GM21737 (cell line): Measurements from ENCODE around the gene PDK3.

Experiments used
- ATAC-seq: cut with Tn5 transposase; IDR thresholded peaks from one replicate; pipeline ENCODE4 v1.9.1; 2021; ENCODE audit warnings: mild to moderate bottlenecking, moderate library complexity; ENCODE audit not compliant: unreplicated experiment

Gene PDK3

GRCh38 chrX:24480400-24480865, 15.3 kb downstream of the PDK3 start:
- peak; percentile 37 for ATAC-seq

- no peak for ATAC-seq
Measured at GRCh38 chrX:24482823-24483415, 17.8 kb downstream of the PDK3 start.

DNA sequence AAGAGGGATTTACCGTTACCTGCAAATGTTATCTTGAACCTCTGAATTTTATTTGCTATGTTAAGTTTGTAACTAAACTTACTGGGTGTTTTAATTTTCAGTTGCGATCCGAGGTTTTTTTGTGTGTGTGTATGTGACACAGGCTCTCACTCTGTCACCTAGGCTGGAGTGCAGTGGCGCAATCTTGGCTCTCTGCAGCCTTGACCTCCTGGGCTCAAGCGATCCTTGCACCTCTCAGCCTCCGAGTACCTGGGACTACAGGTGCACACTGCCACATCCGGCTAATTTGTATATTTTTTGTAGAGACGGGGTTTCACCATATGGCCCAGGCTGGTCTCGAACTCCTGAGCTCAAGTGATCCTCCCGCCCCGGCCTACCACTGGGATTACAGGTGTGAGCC, 18.5 kb downstream of the PDK3 start:
- ATAC-seq: no peak

DNA sequence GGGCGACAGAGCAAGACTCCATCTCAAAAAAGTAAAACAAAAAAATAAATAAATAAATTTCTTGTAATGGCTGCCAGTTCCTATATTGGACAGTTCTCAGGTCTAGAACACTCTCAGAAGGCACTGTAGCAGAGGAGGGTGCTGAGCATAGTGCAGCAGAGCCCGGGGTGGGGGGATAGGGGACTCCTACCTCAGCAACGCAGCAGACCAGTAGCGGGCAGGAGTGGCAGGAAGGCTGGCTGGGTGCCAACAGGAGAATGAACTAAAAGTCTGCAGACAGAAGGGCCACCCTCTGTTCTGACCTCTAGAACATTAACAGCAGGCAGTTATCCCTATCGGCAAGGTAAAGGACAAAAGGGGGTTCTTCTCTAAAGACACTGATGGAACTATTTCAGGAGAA, 20.2 kb downstream of the PDK3 start:
- ATAC-seq: no peak

- no peak for ATAC-seq
Measured at GRCh38 chrX:24485976-24486680, 21.0 kb downstream of the PDK3 start.

DNA sequence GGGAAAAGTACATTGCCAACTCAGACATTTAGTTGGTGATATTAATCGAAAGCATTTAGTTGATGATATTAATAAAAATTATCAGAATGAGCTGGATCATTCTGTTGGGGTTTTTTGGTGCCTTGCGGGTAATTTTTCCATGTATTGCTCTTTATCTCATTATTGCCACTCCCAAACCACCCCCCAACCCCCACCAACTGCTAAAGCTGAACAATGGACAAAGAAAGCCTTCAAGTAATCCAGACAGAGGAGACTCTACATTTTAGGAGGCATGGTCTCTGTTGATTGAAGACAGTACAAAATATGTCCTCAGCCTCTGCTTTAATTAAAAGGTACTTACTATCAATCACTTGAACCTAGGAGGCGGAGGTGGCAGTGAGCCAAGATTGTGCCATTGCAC, 22.5 kb downstream of the PDK3 start:
- ATAC-seq: no peak

DNA sequence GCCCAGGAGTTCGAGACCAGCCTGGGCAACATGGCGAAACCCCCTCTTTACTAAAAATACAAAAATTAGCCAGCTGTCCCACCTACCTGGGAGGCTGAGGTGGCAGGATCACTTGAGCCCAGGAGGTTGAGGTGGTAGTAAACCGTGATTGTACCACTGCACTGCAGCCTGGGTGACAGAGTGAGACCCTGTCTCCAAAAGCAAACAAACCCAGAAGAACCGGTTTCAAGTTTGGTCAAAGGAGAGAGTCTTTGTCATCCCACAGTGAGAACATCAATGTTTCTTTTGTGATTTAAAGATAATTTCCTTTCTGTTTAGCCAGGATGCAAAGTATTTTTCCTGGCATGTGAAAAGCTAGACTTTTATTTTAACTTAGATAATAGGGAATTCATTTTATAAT, 26.7 kb downstream of the PDK3 start:
- no peak for ATAC-seq

- ATAC-seq: no peak
Measured at GRCh38 chrX:24493740-24494581, 28.9 kb downstream of the PDK3 start.

- ATAC-seq: no peak
Measured at GRCh38 chrX:24494647-24495075, 29.6 kb downstream of the PDK3 start.

DNA sequence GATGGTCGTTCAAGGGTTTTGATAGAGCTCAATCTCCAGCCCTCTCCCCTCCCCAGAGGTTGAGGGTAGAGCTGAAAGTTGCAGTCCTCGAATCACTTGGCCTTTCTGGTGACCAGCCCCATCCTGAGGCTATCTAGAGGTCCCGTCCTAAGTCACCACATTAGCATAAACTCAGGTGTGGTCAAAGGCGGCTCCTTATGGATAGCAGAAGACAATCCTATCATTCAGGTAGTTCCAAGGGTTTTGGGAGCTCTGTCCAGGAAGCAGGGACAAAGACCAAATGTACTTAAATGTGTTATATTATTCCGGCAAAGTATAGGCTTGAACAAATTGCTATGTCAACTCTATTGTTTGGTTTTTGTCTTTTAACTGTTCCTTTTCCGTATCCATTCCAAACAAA, 30.6 kb downstream of the PDK3 start:
- no peak for ATAC-seq

DNA sequence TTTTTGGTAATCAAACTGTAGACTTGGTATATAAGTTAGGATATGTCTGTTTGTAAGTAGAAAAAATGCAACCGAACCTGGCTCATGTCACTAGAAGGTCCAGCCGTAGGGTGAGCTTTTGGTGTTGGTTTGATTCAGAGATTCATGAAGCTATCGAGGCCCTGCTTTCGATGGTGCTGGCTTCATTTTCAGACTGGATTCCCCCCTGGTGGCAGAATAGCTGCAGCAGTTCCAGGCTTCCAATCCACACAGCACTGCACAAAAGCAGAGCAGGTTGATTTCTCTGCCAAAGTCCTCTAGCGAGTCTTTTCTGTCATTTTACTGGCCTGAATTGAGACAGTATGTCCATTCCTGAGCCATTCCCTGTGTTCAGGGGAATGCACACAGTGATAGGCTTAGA, 33.1 kb downstream of the PDK3 start:
- ATAC-seq: no peak

GRCh38 chrX:24498975-24499374, 33.9 kb downstream of the PDK3 start:
- ATAC-seq: no peak

DNA sequence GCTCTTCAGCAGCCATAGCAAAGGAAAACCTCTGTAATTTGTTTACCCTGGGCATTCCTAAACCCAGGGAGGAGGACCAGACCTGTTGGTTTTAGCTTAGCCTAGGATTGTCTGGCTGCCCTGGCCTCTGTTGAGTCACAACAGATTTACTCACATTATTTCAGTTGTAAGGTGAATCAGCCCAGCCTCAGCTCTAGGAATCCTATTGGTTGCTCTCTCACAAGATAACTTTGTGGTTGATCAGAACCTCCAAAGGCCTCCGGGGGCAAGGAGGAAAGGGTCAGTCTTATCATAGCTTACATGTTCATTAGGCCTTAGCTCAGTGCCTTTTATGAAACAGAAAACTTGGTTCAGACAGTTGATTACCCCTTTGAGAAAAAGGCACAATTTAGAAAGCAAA, 41.0 kb downstream of the PDK3 start:
- ATAC-seq: no peak

- no peak for ATAC-seq
Measured at GRCh38 chrX:24508375-24508774, 43.3 kb downstream of the PDK3 start.

DNA sequence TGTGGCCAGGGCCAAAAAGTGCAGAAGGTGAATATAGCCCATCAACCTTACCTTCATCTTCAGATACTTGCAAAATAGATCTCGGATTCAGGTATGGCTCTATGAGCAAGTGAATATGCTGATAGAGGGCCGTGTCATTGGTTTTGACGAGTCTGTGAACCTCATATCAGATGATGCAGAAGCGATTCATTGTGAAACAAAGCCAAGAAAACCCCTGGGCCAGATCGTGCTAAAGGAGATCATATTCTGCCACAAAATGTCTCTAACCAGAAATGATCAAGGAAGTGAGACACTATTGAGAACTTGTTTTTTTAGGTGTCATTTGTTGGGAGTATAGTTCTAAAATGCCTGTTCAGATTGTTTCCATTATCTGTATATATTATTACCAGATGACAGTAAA, 48.3 kb downstream of the PDK3 start:
- ATAC-seq: peak; percentile 83

DNA sequence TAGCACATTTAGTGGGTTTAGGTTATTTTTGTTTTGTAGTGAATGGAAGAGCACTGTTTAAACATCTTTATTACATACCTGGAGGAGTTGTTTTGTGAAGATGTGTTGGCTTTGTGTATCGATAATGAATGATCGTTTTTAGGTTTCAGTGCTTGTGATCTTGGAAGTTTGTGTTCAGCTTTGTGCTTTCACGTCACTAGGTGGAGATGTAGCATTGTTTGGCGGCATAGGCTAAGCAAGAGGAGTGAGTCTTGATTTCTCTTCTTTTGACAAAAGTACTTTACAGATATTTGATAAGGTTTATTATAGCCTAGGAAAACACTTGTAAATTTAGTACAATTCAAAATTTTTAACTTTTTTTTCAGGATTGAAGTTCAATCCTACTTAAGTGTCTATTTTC, 50.4 kb downstream of the PDK3 start:
- no peak for ATAC-seq

- no peak for ATAC-seq
Measured at GRCh38 chrX:24520472-24520871, 55.4 kb downstream of the PDK3 start.

DNA sequence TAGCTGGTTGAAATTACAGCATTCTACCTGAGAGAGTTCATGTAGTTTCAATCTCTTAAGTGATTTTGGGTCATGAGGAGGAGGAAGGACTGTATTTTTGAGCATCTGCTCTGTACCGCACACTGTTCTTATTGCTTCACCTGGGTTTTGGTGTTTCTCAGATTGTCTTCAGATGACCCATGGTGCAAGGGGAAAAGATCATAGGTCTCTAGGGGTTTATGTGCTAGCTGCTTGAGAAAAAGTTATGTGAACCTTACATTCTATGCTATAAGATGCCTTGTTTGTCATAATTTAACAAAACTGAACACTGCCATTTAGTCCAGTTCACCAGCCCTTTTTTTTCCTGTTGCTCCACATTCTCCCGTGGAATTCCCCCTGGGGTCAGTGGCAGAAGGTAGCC, 60.4 kb downstream of the PDK3 start:
- ATAC-seq: no peak

DNA sequence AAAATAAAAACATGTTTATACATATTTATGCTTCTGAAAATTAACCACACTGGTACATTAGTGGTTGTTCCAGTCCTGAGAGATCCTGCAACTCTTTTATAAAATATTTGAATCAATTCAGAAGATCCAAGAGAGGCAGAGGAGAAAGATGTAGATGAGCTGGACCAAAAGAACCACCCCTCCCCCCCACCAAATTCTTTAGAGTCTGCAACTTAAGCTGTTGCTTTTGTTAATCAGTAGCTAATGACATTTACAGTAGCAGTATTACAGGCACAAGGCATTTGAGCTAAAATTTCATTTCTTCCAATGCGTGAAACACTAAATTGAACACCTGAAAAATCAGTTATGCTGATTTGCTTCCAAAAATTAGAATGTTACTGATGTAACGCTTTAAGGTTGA, 61.5 kb downstream of the PDK3 start:
- ATAC-seq: no peak

GRCh38 chrX:24528605-24529004, 63.5 kb downstream of the PDK3 start:
- no peak for ATAC-seq

GRCh38 chrX:24536551-24536950, 71.5 kb downstream of the PDK3 start:
- no peak for ATAC-seq

- ATAC-seq: no peak
Measured at GRCh38 chrX:24542756-24543155, 77.7 kb downstream of the PDK3 start.
